WERI-Rb-1 (cell line): Measurements from ENCODE around the gene APELA.

ENCODE experiments used
- DNase-seq: peaks from one replicate; pipeline ENCODE4 v3.0.0-alpha.2; 2020
- H3K27ac ChIP-seq: fragments of 250-450 bp; sonication (Bioruptor Pico); 2 replicates; pipeline ENCODE4 v1.5.1; 2020; ENCODE audit warnings: mild to moderate bottlenecking, moderate library complexity
- H3K27me3 ChIP-seq: fragments of 250-450 bp; sonication (Bioruptor Pico); 2 replicates; pipeline ENCODE4 v1.5.1; 2021; ENCODE audit warnings: mild to moderate bottlenecking, low read depth, moderate library complexity; ENCODE audit not compliant: insufficient read depth, severe bottlenecking
- H3K36me3 ChIP-seq: fragments of 250-450 bp; sonication (Bioruptor Pico); 2 replicates; pipeline ENCODE4 v1.5.1; 2020; ENCODE audit warnings: mild to moderate bottlenecking, moderate library complexity
- H3K4me3 ChIP-seq: 2 replicates; pipeline ENCODE4 v1.5.1; 2011; ENCODE audit warnings: low read depth, mild to moderate bottlenecking, control low read depth, low read length
- H3K9me3 ChIP-seq: fragments of 250-450 bp; sonication (Bioruptor Pico); 2 replicates; pipeline ENCODE4 v1.5.1; 2021; ENCODE audit warnings: mild to moderate bottlenecking, moderate library complexity; ENCODE audit not compliant: severe bottlenecking
- TF ChIP-seq, protein P1 (sequence below): IDR thresholded peaks from 2 replicates; pipeline ENCODE4 v1.5.1; 2011; ENCODE audit warnings: low read depth, mild to moderate bottlenecking, control low read depth, inconsistent platforms, low read length

Gene APELA, protein sequence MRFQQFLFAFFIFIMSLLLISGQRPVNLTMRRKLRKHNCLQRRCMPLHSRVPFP

DNA sequence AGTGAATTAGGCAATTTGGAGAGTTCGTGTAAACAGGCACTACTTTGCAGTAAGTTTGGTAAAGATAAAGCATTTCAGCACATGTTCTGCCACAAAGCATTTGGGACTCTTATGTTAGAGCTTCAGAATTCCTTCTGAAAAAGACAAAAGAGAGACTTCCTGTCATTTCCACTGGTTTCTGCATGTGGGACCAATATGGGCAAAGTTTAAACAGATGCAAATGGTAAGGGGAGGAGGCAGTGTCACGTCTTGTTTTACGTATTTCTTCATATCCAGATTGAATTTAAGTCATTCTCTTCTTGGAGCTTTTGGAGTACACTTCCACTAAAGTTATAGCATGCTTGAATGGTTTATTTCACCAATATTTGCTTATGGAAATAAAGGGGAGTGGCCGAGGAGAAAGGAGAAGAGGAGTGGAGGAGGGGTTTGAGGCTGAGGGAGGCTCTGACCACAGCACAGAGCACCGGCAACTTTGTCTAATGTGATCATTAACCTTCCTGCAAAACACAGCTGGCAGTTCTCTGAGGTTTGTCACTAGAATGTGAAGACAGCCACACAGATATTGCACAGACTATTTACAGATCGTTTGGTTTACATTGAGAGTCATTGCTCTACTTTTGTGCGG, at the start of gene APELA:
Gene APELA, plus strand, starts transcription at position 479 of the 625 bp plus-strand sequence. CDS start 154 bp downstream, outside the sequence.
- no peak for DNase-seq
- H3K27me3 ChIP-seq: no peaks in the 10 kb centered on the region
- no peak within 1 kb of the TSS for H3K4me3 ChIP-seq

DNA sequence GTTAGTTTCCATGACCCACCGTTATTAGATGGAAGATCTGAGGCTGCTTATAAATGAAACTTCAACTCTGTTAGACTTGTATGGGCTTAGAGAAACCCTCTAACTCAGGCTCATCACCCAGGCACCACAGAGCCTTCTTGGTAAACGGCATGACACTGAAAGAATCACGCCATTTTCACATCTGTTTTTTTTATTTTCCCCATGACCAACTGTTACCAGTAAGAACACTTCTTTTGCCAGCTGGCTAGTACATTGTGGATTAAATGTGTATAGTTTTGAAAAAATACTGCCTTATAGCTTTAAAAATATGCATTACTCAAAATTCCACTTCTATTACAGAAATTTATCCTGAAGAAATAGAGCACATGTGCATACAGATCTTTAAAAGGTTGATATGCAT, 48.0 kb upstream of the APELA start:
- no peaks in the 10 kb centered on the region for H3K27me3 ChIP-seq
- no peak overlapping the region for H3K27ac ChIP-seq
- TF ChIP-seq, protein P1, sequence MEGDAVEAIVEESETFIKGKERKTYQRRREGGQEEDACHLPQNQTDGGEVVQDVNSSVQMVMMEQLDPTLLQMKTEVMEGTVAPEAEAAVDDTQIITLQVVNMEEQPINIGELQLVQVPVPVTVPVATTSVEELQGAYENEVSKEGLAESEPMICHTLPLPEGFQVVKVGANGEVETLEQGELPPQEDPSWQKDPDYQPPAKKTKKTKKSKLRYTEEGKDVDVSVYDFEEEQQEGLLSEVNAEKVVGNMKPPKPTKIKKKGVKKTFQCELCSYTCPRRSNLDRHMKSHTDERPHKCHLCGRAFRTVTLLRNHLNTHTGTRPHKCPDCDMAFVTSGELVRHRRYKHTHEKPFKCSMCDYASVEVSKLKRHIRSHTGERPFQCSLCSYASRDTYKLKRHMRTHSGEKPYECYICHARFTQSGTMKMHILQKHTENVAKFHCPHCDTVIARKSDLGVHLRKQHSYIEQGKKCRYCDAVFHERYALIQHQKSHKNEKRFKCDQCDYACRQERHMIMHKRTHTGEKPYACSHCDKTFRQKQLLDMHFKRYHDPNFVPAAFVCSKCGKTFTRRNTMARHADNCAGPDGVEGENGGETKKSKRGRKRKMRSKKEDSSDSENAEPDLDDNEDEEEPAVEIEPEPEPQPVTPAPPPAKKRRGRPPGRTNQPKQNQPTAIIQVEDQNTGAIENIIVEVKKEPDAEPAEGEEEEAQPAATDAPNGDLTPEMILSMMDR: no peak

More for the DNA sequence above, at the start of gene APELA:
- TF ChIP-seq, protein P1: no peak
- no peaks in the 10 kb centered on the region for H3K36me3 ChIP-seq
- no peak within 1 kb of the TSS for H3K27ac ChIP-seq
- H3K9me3 ChIP-seq: peaks cover 2% of the 10 kb centered on the region

DNA sequence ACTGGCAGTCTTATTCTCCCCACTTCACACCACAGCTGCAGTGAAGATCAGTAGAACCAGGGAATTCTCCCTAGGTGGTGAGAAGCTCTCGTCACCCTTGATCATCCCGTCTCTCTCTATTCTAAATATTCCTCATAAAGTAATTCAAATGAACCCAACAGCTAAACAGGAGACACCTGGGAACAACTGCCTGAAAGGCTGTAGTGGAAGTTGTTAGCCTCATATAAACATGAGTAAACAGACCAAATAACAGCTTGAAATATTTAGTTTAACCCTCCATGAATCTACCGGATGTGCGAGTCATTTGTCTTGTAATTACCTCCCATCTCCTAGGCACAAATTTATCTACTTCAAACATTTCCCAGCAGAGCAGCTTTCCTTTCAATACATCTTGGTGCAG, 30.4 kb upstream of the APELA start:
- Histone ChIP-seq H3K27ac (no peak overlapping the region), H3K4me3 (no peak overlapping the region), H3K27me3 (no peaks in the 10 kb centered on the region), H3K9me3 (no peaks in the 10 kb centered on the region), H3K36me3 (no peaks in the 10 kb centered on the region)
- DNase-seq: no peak
- TF ChIP-seq, protein P1: no peak

More for the DNA sequence above, 48.0 kb upstream of the APELA start:
- no peak for DNase-seq
- Histone ChIP-seq H3K36me3 (no peaks in the 10 kb centered on the region), H3K4me3 (no peak overlapping the region), H3K9me3 (no peaks in the 10 kb centered on the region)

DNA sequence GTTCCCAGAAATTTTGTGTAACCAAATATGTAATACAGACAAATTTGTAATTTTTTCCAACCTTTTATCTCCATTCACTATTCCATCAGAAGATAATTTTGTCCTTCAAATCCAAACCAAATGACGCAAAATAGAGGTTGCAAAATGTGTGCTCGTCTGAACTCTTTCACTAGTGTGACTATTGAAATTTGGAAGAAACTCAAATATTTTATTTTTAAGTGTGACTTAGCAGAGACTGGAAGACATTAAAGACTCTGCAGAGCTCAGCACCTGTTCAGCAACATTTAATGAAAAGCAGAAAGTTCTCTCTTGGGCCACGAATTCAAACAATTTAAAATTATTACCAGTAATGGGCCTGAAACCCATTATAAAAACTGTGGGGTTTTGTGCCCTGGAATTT, 30.0 kb upstream of the APELA start:
- DNase-seq: no peak
- Histone ChIP-seq H3K27ac (no peak overlapping the region), H3K36me3 (no peaks in the 10 kb centered on the region), H3K4me3 (no peak overlapping the region), H3K27me3 (no peaks in the 10 kb centered on the region), H3K9me3 (no peaks in the 10 kb centered on the region)
- TF ChIP-seq, protein P1: no peak

DNA sequence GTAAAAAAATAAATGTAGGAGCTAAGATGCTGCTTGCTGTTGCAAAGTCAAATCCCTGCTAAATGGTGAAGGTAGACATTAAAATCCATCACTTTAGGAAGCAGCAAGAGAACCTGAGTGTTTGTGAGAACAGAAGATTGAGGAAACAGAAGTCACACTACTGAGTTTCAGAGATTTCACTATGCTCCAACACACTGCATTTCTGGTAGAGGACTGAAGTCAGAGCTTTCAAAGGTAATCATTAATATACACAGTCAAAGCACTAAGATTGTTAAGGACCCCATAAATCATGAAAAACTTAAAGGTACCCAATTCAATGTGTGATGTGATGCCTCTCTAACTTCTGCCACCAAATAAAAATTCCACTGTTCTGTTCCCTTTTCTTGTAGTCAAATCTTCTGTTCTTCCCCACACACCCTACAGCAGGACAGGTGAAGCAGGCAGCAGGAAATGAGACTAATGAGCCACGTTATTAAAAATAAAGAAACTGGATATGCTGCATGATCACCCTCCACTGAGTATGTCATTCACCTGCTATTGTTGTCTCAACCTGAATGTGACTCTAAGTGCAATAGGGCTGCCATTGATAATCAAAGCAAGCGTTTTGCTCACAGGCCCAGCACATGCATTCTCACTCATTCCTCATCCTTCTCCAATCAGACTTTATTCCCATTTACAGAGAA, 28.9 kb upstream of the APELA start:
- H3K27ac ChIP-seq: no peak overlapping the region
- no peaks in the 10 kb centered on the region for H3K27me3 ChIP-seq
- no peak for DNase-seq
- TF ChIP-seq, protein P1: no peak
- no peak overlapping the region for H3K4me3 ChIP-seq
- H3K9me3 ChIP-seq: no peaks in the 10 kb centered on the region
- no peaks in the 10 kb centered on the region for H3K36me3 ChIP-seq
